H1 (cell line): ENCODE data around the gene SMIM35. TPM values are rescaled to one million over a fixed set of nuclear protein-coding genes. Genes with fewer than 3 reads are reported as not detected.

Experiments
- CTCF ChIA-PET: fragments of 300-600 bp; sonication (Branson Sonifier 250); formaldehyde crosslinking; loops from one replicate; lab custom pipeline; 2021; ENCODE audit not compliant: partially characterized antibody; lab: Charles Lee
- POLR2A ChIA-PET: fragments of 300-600 bp; sonication (Branson Sonifier 250); formaldehyde crosslinking; loops from one replicate; lab custom pipeline; 2021; ENCODE audit warnings: inconsistent platforms; ENCODE audit not compliant: partially characterized antibody; lab: Charles Lee
- DNase-seq, 2 experiments: peaks; one replicate each; pipeline versions ENCODE4 v3.0.0 to v3.0.0-alpha.2; 2010 to 2022; ENCODE audit warnings: low spot score in 2 of 2, low read depth in 1 of 2, mixed read lengths in 1 of 2
- FAIRE-seq: peaks from 2 replicates; lab custom pipeline; 2011; peaks lifted over from hg19 to GRCh38; lab: Jason Lieb, UNC
- H2AFZ ChIP-seq: 2 replicates; pipeline ENCODE4 v1.8.1; 2012; ENCODE audit warnings: low read length, inconsistent platforms
- H2AK5ac ChIP-seq: 2 replicates; pipeline ENCODE4 v1.6.1; 2013; ENCODE audit warnings: low read depth, low read length
- H2BK120ac ChIP-seq: replicated peaks from 2 replicates; pipeline ENCODE3; 2013; ENCODE audit warnings: low read depth, low read length, inconsistent platforms
- H2BK12ac ChIP-seq: 2 replicates; pipeline ENCODE4 v1.6.1; 2013; ENCODE audit warnings: low read depth, low read length
- H2BK15ac ChIP-seq: 2 replicates; pipeline ENCODE4 v1.6.1; 2013; ENCODE audit warnings: low read length
- H2BK20ac ChIP-seq: 2 replicates; pipeline ENCODE4 v1.6.1; 2013; ENCODE audit warnings: low read length
- H2BK5ac ChIP-seq: 2 replicates; pipeline ENCODE4 v1.6.1; 2013; ENCODE audit warnings: low read depth, low read length
- H3K14ac ChIP-seq: 2 replicates; pipeline ENCODE4 v1.6.1; 2013; ENCODE audit warnings: inconsistent platforms; ENCODE audit not compliant: insufficient read length
- H3K18ac ChIP-seq: 2 replicates; pipeline ENCODE4 v1.6.1; 2013; ENCODE audit warnings: low read length; ENCODE audit errors: extremely low read depth
- H3K23ac ChIP-seq: 2 replicates; pipeline ENCODE4 v1.6.1; 2013; ENCODE audit warnings: inconsistent platforms; ENCODE audit not compliant: insufficient read length
- H3K23me2 ChIP-seq: 2 replicates; pipeline ENCODE4 v1.6.1; 2013; ENCODE audit warnings: low read depth, low read length
- H3K27ac ChIP-seq: 2 replicates; pipeline ENCODE4 v1.6.1; 2011; ENCODE audit warnings: low read depth, low read length, inconsistent platforms
- H3K27me3 ChIP-seq, 4 experiments: replicated peaks in 1 of 4; 1 replicate in 1 of 4; 2 replicates in 3 of 4; pipeline versions ENCODE4 v1.6.1 to v1.8.1; 2011 to 2013; ENCODE audit warnings: low read length in 3 of 4, mild to moderate bottlenecking in 3 of 4, inconsistent platforms in 2 of 4, mixed read lengths in 2 of 4, moderate library complexity in 1 of 4; ENCODE audit not compliant: control insufficient read depth in 3 of 4, insufficient read depth in 3 of 4; ENCODE audit errors: extremely low read depth in 1 of 4
- H3K36me3 ChIP-seq, 4 experiments: 2 replicates each; pipeline versions ENCODE4 v1.6.1 to v1.8.1; 2011 to 2013; ENCODE audit warnings: mild to moderate bottlenecking in 4 of 4, low read length in 3 of 4, moderate library complexity in 2 of 4, control low read depth in 1 of 4, inconsistent platforms in 1 of 4; ENCODE audit not compliant: insufficient read depth in 4 of 4, control insufficient read depth in 2 of 4
- H3K4ac ChIP-seq: replicated peaks from 2 replicates; pipeline ENCODE3; 2013; ENCODE audit warnings: low read length, low read depth, mixed read lengths, inconsistent platforms; ENCODE audit not compliant: insufficient read length
- H3K4me1 ChIP-seq, 4 experiments: replicated peaks in 1 of 4; 1 replicate in 1 of 4; 2 replicates in 3 of 4; pipeline versions ENCODE4 v1.6.1 to v1.8.1; 2011 to 2013; ENCODE audit warnings: low read length in 3 of 4, inconsistent platforms in 2 of 4, mixed read lengths in 1 of 4; ENCODE audit not compliant: insufficient read depth in 4 of 4, control insufficient read depth in 3 of 4
- H3K4me2 ChIP-seq, 2 experiments: 2 replicates each; pipeline versions ENCODE4 v1.6.1 to v1.8.1; 2011 to 2013; ENCODE audit warnings: low read depth in 2 of 2, low read length in 2 of 2, control low read depth in 1 of 2, inconsistent platforms in 1 of 2, mild to moderate bottlenecking in 1 of 2; ENCODE audit not compliant: insufficient read depth in 1 of 2
- H3K4me3 ChIP-seq, 4 experiments: fragments of 200-600, 300-600 bp in 1 of 4; sonication (generic), shearing (Covaris generic), sonication (Bioruptor Twin) in 1 of 4; 2 replicates each; pipeline versions ENCODE4 v1.5.1 to v1.8.1; 2011 to 2016; ENCODE audit warnings: low read length in 4 of 4, low read depth in 3 of 4, control low read depth in 2 of 4, inconsistent platforms in 2 of 4, mild to moderate bottlenecking in 2 of 4, mixed read lengths in 1 of 4, moderate library complexity in 1 of 4; ENCODE audit not compliant: insufficient read depth in 2 of 4; ENCODE audit errors: extremely low read depth in 1 of 4
- H3K56ac ChIP-seq: replicated peaks from 2 replicates; pipeline ENCODE3; 2013; ENCODE audit warnings: low read depth, mild to moderate bottlenecking, mixed read lengths, low read length, inconsistent platforms; ENCODE audit not compliant: insufficient read length
- H3K79me1 ChIP-seq: 2 replicates; pipeline ENCODE4 v1.6.1; 2013; ENCODE audit warnings: low read depth, low read length, control low read depth
- H3K79me2 ChIP-seq, 2 experiments: 2 replicates each; pipeline versions ENCODE4 v1.6.1 to v1.8.1; 2012 to 2013; ENCODE audit warnings: low read length in 2 of 2, mild to moderate bottlenecking in 2 of 2, inconsistent platforms in 1 of 2; ENCODE audit not compliant: insufficient read depth in 2 of 2, control insufficient read depth in 1 of 2
- H3K9ac ChIP-seq, 4 experiments: replicated peaks in 1 of 4; 1 replicate in 1 of 4; 2 replicates in 3 of 4; pipeline versions ENCODE4 v1.6.1 to v1.8.1; 2011 to 2013; ENCODE audit warnings: low read depth in 3 of 4, low read length in 3 of 4, control low read depth in 2 of 4, mild to moderate bottlenecking in 2 of 4, moderate library complexity in 2 of 4, inconsistent platforms in 1 of 4; ENCODE audit errors: extremely low read depth in 1 of 4
- H3K9me3 ChIP-seq, 2 experiments: 2 replicates each; pipeline versions ENCODE4 v1.6.1 to v1.8.1; 2012 to 2013; ENCODE audit warnings: mild to moderate bottlenecking in 2 of 2, moderate library complexity in 2 of 2, control low read depth in 1 of 2, inconsistent platforms in 1 of 2, low read depth in 1 of 2, low read length in 1 of 2, mixed read lengths in 1 of 2; ENCODE audit not compliant: insufficient read depth in 2 of 2
- H4K20me1 ChIP-seq, 2 experiments: replicated peaks in 1 of 2; 2 replicates each; pipeline versions ENCODE3 to v1.8.1; 2011 to 2013; ENCODE audit warnings: inconsistent platforms in 2 of 2, low read length in 2 of 2, mild to moderate bottlenecking in 1 of 2; ENCODE audit not compliant: insufficient read depth in 2 of 2, control insufficient read depth in 1 of 2
- H4K5ac ChIP-seq: 2 replicates; pipeline ENCODE4 v1.6.1; 2013; ENCODE audit warnings: low read length, low read depth, mixed read lengths, inconsistent platforms; ENCODE audit not compliant: insufficient read length
- H4K8ac ChIP-seq: 2 replicates; pipeline ENCODE4 v1.8.0; 2013; ENCODE audit warnings: mild to moderate bottlenecking, moderate library complexity, low read length, inconsistent platforms; ENCODE audit not compliant: insufficient read depth; ENCODE audit errors: extremely low read depth
- H4K91ac ChIP-seq: replicated peaks from 2 replicates; pipeline ENCODE3; 2013; ENCODE audit warnings: low read length, mixed read lengths, inconsistent platforms; ENCODE audit not compliant: insufficient read length
- ATF2 ChIP-seq: IDR thresholded peaks from 2 replicates; pipeline ENCODE4 v1.6.1; 2012; ENCODE audit warnings: low read length, inconsistent platforms
- CTBP2 ChIP-seq: IDR thresholded peaks from 2 replicates; pipeline ENCODE4 v1.7.0; 2011; ENCODE audit warnings: borderline replicate concordance, mild to moderate bottlenecking, moderate library complexity, mixed read lengths, low read length; ENCODE audit not compliant: insufficient read depth, insufficient read length
- JUN ChIP-seq: IDR thresholded peaks from 2 replicates; pipeline ENCODE4 v1.6.1; 2011; ENCODE audit warnings: low read depth, mild to moderate bottlenecking, improper control_type of control experiment, low read length
- POLR2A ChIP-seq, 2 experiments: IDR thresholded peaks; 1 replicate in 1 of 2; 2 replicates in 1 of 2; pipeline ENCODE4 v1.6.1; 2011; ENCODE audit warnings: low read depth in 2 of 2, low read length in 2 of 2, mild to moderate bottlenecking in 2 of 2; ENCODE audit errors: control extremely low read depth in 1 of 2
- POU5F1 ChIP-seq: IDR thresholded peaks from 2 replicates; pipeline ENCODE4 v1.6.1; 2011; ENCODE audit warnings: low read depth, mild to moderate bottlenecking, low read length, moderate library complexity
- SIN3A ChIP-seq, 2 experiments: IDR thresholded peaks in 1 of 2; conservative IDR thresholded peaks in 1 of 2; 2 replicates each; pipeline ENCODE4 v1.6.1; 2011 to 2012; ENCODE audit warnings: low read length in 2 of 2, improper control_type of control experiment in 1 of 2, low read depth in 1 of 2, mild to moderate bottlenecking in 1 of 2
- TAF1 ChIP-seq: IDR thresholded peaks from 2 replicates; pipeline ENCODE4 v1.6.1; 2011; ENCODE audit warnings: mild to moderate bottlenecking, low read depth, low read length
- TEAD4 ChIP-seq: IDR thresholded peaks from 2 replicates; pipeline ENCODE4 v1.6.1; 2012; ENCODE audit warnings: low read depth, low read length, inconsistent platforms, mixed read lengths
- WGBS, 2 experiments: shearing (Covaris generic) in 1 of 2; methylation state at CpG; one replicate each; pipeline versions ENCODE4 v1.1.6 to v1.1.7; 2013 to 2015; ENCODE audit warnings: low lambda C conversion rate in 2 of 2, mixed read lengths in 2 of 2, inconsistent platforms in 1 of 2, low coverage in 1 of 2, missing lambda C conversion rate in 1 of 2; ENCODE audit not compliant: insufficient replicate concordance in 2 of 2, insufficient coverage in 1 of 2, insufficient read length in 1 of 2; ENCODE audit errors: extremely low coverage in 1 of 2, missing lambda C conversion rate in 1 of 2; 5-methylcytosine and 5-hydroxymethylcytosine counted together
- polyA plus RNA-seq, 7 experiments: library from polyadenylated mRNA; depleted of rRNA in 3 of 7; stranded (reverse) in 5 of 7; unstranded in 2 of 7; fragments of >200 nt in 5 of 7; fragments of 200-250 nt in 2 of 7; gene quantifications; 1 replicate in 5 of 7; 2 replicates in 1 of 7; 4 replicates in 1 of 7; pipeline versions ENCODE4 v1.2.1 to v1.2.3, GENCODE V29; 2011 to 2013; ENCODE audit warnings: missing spikeins in 2 of 7, mixed read lengths in 2 of 7
- total RNA-seq: library from RNA; stranded (reverse); fragmentation: NEBNext Ultra II Directional; extraction: Animal tissue kit (Norgen Biotek cat#: 25700); gene quantifications from 2 replicates; pipeline ENCODE4 v1.2.1, GENCODE V29; 2021
- TF ChIP-seq, protein P1 (sequence below): IDR thresholded peaks from 2 replicates; pipeline ENCODE4 v1.6.1; 2011; ENCODE audit warnings: low read length, improper control_type of control experiment

SMIM35 gene
- total and polyA plus RNA-seq, 2 of the 8 experiments (the other 6 are each of a cell fraction or from before 2014, with no cell fraction given) = not detected

DNA sequence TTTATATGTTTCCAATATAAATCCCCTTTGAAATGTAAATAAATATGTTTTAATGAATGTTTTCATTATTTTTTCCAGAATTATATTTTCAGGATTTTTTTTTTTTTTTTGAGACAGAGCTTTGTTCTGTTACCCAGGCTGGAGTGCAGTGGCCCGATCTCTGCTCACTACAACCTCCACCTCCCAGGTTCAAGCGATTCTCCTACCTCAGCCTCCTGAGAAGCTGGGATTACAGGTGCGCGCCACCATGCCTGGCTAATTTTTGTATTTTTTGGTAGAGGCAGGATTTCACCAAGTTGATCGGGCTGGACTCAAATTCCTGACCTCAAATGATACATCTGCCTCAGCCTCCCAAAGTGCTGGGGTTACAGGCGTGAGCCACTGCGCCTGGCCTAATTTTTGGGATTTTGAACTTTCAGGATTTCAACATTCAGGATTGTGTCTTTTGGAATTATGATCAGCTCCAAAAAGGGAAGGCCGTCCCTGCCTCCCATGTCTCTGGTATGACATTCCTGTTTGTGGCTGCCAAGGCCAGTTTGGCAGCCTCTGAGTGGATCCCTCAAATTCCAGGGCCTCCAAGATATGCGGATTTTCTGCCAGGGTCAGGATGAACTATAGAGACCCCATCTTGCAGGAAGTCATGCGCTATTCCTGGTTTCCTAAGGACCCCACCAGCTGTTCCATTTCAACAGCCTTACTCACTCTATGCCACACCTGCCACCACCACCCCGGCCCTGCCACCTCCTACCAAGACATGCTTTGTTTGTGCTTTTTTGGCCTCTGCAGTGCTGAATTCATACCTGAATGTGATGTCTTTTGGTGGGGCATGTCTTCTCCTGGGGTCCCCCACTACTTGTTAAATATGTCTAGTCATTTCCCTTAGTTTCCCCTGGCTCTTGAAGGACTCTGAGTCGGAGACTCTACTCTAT lies 31.8 kb downstream of the SMIM35 start:
- Histone ChIP-seq H3K27ac (no peak overlapping the region), H4K5ac (no peak overlapping the region), H2BK120ac (no peak overlapping the region), H2AK5ac (no peak overlapping the region), H2AFZ (no peak overlapping the region), H3K56ac (no peak overlapping the region), H3K9ac (no peak overlapping the region), H3K4me1 (no peaks in the 10 kb centered on the region; a peak in 1 of 7 replicates), H3K18ac (no peak overlapping the region), H3K36me3 (no peaks in the 10 kb centered on the region), H4K91ac (no peak overlapping the region), H3K9me3 (no peaks in the 10 kb centered on the region), H2BK20ac (no peak overlapping the region), H3K23ac (no peak overlapping the region), H2BK15ac (no peak overlapping the region), H2BK5ac (no peak overlapping the region), H3K79me2 (no peaks in the 10 kb centered on the region), H2BK12ac (no peak overlapping the region), H4K8ac (no peak overlapping the region), H3K4me3 (no peak overlapping the region), H3K4ac (no peak overlapping the region), H3K27me3 (no peaks in the 10 kb centered on the region), H4K20me1 (no peaks in the 10 kb centered on the region), H3K14ac (no peak overlapping the region), H3K79me1 (no peaks in the 10 kb centered on the region), H3K23me2 (0 out of 2 replicates have a peak, but pooled peaks cover 2% of the 10 kb centered on the region), H3K4me2 (no peak overlapping the region)
- POLR2A ChIA-PET = interaction anchor here (0.6 kb wide), 1 partner anchor 9 kb away, joined by 3 read pairs; no protein-coding TSS in a partner anchor
- WGBS, 2 experiments = 77% methylated on average over 12 of the region's 12 CpGs; no CpG with 5 or more reads in 1 of the 2 experiments
- DNase-seq = no peak
- no peak for FAIRE-seq
- CTCF ChIA-PET = interaction anchor here (0.7 to 9.0 kb wide), 17 partner anchors 13 to 248 kb away, joined by 3 to 134 read pairs (median 4); partner anchors contain the start of genes FXYD2 and TMPRSS13
- TF ChIP-seq JUN (no peak), CTBP2 (no peak), SIN3A (conservative IDR thresholded peaks at IDR 0.05 in 1 of 2, IDR thresholded peaks at IDR 0.05 in 1 of 2; ENCODE audit: low read depth in 1 of 2, low read length in 2 of 2) (no peak), TEAD4 (no peak), ATF2 (no peak), POU5F1 (no peak), TAF1 (no peak), POLR2A (IDR thresholded peaks at IDR 0.05; ENCODE audit: control extremely low read depth in 1 of 2, low read depth in 2 of 2, low read length in 2 of 2) (no peak)
- TF ChIP-seq, protein P1, sequence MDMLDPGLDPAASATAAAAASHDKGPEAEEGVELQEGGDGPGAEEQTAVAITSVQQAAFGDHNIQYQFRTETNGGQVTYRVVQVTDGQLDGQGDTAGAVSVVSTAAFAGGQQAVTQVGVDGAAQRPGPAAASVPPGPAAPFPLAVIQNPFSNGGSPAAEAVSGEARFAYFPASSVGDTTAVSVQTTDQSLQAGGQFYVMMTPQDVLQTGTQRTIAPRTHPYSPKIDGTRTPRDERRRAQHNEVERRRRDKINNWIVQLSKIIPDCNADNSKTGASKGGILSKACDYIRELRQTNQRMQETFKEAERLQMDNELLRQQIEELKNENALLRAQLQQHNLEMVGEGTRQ = no peak
